T-helper 2 cell (primary cell): ENCODE measurements around the gene MAP3K4.
"Not testable (repeated sequence)": the region's sequence is repeated elsewhere in the genome, so short reads cannot be mapped to it uniquely, and the experiment has no call there.

Experiments
- DNase-seq, 5 experiments: peaks; one replicate each; pipeline versions ENCODE4 v3.0.0 to v3.0.0-alpha.2; 2012 to 2022

The MAP3K4 gene

DNA sequence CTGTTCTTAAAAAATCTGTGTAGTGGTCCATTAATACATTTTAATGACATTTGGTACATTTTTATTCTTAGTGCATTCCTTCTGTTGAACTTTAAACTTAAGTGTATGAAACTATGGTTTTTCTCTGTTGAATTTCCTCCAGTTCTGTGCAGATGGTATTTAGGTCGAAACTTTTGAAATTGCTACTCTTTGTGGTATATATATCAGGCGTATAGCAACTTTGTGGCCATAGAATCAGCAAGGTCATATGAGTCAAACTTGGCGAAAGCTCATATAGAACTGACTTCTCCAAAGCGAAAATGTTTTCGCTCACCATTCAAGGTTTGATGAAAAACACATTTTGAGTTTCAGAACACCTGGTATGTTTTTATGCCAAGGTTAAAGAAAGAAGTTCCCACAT lies 93.7 kb downstream of the MAP3K4 start:
- peak in 1 of 5 experiments; percentile 80 for DNase-seq

- no peak for DNase-seq
Observed at GRCh38 chr6:161088676-161089328, 97.2 kb downstream of the MAP3K4 start.

DNA sequence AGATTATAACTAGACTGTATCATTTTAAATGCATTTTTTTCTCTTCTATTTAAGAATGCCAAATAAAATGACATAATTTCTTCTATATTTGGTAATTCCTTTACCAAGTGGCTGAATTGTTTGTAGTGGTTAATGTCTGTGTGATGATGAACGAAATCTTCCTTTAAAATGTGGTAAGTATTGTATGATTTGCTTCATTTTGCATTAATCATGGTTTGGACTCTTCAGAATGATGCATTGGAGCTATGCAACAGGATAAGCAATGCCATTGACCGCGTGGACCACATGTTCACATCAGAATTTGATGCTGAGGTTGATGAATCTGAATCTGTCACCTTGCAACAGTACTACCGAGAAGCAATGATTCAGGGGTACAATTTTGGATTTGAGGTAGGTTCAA lies 99.6 kb downstream of the MAP3K4 start:
- DNase-seq: no peak

DNA sequence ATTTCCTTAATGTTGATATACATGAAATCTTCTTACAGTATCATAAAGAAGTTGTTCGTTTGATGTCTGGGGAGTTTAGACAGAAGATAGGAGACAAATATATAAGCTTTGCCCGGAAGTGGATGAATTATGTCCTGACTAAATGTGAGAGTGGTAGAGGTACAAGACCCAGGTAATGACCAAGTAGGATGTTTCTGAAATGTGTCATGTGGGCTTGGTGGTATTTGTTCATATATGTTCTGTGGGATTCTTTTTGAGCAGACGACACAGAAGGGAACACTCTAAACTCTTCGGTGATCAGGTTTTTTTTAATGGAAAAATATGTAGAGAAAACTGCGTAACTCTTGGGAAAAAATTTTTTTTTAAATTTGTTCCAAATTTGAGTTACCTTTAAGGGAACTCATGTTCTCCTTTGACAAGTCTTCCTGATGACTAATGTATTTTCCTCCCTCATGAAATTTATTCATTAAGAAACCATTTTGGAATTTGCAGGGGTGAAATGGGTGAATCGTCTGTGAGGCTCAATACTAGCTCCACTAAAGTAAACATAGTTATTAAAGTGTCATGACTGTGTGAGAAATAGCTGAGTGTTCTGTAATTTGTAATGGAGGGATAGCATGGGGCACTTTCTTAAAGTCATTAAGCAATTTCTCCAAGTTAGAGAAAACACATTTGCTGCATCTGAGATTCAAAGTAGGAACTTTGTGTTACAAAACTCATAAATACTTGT lies 100.6 kb downstream of the MAP3K4 start:
- no peak for DNase-seq

DNA sequence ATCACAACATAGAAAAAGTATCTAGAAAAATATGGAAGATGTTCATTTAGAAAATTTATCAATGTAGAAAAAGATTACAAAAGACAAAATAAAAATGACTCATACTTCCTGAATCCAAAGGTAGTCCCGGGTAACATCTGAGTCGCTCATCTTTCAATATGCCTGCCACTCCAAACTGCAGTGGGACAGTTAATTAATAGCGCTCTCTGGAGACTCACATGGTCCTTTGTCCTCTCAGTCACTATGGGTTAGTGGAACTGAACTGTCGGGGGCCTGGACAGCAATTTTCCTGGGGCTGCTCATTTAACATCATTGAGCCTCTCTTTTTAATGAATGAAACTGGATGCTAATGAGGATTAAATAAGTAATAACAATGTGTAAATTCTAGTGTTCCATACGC lies 103.4 kb downstream of the MAP3K4 start:
- no peak for DNase-seq

DNA sequence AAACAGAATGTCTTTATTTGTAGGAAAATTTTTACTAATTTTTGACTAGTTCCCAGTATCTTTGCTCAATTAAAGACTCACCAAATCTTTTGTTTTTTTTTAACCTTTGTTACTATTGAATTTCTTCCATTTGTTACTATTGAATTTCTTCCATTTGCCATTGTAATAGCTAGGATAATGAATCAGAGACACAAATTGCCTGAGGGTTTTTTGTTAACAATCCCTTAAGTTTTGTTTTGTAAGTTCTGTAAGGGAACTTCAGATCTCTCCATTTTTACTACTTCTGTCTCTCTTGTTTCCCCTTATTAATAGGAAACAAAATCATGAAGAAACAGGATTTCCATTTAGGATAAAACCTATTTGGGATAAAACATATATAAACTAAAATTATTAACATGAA lies 104.3 kb downstream of the MAP3K4 start:
- DNase-seq: no peak

DNA sequence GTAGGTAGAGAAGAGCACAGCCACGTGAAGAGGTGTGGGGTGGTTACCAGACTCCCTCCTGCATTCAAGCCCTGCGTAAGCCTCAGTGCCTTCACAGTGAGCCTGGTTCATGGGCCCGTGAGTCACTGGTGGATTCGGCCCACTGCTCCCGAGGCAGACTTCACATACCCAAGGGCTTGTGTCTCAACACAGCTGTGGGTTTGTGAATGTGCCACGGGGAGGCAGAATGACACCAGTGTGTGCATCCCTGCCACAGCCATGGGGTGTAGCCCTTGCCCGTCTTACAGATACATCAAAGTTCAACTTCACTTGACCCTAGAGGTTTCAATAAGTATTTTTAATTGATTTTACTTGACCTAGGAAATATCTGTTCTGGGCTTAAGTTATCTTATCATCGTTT lies 108.5 kb downstream of the MAP3K4 start:
- no peak for DNase-seq

DNA sequence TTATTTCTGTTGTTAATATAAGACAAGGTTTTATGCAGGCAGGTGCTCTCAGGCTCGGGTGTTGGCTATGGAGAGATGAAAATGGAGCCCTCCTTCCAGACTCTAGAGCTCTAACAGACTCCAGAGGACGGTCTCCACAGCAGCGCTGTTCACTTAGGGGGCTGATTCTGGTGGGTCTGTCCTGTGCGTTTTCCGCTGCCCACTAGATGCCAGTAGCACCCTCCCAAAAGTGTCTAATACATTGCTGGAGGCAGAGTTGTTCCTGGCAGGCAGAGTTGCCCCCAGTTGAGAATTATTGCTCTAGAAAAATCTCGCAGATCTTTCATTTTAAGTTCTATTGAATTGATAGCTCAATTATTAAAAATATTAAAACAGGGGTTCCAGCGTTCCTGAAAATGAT lies 109.9 kb downstream of the MAP3K4 start:
- no peak for DNase-seq

DNA sequence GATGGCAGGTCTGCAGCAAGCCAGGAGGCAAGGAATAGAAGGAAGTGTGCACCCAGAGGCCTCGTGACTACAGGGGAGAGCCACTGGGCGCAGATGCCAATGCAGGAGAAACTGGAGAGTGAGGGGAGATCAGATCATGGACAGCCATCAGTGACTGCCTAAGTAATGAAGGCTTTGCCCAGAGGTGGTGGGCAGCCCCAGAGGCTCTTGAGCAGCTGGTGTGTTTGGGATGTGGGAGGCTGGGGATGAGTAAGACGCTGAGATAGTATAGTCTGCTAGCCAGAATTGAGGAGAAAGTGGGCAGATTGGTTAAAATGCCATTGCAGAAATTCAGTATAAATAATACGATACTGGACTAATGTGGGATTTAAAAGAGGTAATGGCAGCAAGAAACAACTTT lies 111.9 kb downstream of the MAP3K4 start:
- no peak for DNase-seq

GRCh38 chr6:161104966-161105365 lies 113.4 kb downstream of the MAP3K4 start:
- DNase-seq: no peak

GRCh38 chr6:161105408-161105807 lies 113.8 kb downstream of the MAP3K4 start:
- no peak for DNase-seq

DNA sequence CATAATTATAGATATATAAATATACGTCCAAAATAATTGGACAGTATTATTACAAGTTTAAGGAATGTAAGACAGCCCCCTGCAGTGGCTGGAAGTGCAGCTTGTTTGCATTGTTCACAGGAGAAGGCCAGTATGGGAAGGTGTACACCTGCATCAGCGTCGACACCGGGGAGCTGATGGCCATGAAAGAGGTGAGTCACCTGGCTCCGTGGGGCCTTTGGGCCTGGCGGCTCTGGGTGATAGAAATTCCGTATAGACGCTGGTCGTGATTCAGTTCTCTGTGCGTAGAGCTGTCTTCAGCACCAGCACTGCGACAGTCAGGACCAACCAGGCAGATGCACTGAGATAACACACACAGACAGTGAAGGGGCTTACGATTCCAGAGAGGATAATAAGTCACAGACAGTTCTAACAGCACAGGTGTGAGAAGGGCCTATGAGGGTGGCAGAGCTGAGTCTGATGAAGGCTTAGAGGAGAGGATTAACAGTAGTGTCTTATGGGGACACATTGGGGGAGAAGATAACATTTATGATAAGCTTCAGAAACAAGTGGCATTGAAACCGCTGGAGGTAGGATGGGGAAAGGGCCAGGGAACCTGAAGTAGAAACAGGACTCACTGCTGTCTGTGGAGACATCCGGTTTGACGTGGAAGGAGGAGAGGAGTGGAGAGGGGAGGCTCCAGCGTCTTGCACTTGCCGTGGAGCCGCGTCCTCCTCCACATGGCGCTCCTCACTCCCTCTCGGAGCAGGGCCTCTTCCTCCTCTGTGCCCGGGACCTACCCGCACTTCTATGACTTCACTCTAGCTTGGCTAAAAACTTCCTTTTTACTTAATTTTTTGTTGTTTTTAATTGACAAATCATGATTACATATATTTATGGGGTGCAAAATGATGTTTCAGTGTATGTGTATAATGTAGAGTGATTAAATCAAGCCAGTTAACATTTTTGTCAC lies 116.5 kb downstream of the MAP3K4 start:
- no peak for DNase-seq

DNA sequence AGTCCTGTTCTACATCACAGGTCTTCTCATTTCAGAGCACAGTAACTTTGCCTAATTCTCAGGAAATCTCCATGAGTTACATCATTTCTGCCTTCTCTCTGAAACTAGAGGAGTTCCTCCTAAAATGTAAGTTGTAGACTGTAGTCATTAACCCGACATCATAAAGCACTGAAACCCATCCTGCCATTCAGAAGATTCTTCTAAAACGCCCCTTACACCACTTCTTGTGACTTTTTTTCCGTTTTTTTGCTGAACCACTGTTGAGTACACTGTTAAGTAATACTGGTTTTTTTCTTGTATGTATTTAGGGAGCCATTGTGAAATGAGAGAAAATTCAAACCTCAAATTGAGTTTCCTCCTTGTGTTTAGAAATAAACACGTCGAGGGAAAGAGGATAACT lies 117.3 kb downstream of the MAP3K4 start:
- no peak for DNase-seq

DNA sequence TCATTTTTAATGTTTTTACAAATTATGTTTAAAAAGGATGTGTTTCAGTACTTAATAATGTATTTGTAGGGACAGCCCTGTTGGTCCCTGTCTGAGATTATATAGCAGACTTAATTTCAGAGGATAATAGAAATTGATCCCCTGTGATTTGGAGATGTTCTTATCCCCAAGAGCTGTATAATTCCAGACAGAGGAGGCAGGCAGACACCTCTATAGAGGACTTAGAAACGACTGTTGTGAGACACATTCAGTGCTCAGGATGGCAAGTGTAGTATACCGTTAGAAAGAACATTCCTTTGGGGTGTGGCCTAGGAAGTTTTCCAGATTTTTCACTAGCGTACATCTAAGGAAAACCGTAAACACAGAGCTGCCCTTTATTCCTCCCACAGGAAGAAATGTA lies 117.8 kb downstream of the MAP3K4 start:
- DNase-seq: no peak

DNA sequence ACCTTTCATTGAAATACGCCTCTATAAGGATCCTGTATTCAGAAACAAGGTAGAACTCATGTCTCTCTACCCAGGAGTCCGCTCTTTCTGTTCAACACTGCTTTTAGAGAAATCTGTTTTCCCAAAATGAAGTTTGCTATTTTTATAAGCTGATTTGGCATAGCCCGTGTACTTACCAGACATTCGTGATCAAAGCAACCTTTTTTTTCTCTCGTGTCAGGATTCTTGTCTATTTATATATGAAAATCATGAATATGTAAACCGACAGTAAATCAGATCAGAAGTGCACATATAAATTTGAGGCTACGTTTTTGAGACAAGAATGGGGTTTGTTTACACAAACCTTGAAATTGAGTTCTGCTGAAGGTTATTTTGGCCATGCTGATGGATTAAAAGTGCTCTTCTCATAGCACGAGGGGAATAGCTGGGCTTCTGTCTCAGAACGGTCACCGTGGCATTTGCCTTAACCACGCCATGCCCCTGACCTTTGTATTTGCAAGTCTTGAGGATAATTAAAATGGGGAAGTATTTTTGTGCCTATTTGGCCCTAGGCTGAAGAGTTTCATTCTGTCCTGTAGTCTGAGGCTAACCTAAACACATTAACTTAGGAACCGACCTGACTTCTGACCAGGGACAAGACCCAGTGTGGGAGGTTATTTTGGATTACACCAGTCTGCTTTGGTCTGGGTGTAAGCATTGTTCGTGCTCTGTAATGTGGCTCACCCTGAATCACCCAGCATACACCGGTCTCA lies 118.6 kb downstream of the MAP3K4 start:
- DNase-seq: no peak

DNA sequence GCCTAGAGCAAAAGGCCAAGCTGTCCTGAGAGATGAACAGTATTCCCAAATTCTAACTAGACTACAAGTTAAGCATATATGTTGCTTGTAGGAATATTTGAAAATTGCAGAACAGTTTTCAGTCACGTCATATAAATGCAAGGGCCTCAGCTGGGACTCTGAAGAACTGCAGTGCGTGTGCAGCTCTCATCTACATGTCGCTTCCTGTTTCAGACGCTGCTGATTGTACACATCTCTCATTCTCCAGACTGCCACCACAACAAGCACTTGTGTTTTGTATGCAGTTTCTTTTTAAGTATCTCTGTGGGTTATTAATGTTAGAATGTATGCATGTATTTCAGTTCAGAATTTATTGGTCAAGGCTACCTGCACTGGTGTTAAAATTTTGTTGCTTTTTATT lies 119.7 kb downstream of the MAP3K4 start:
- peak in 1 of 5 experiments; percentile 91 for DNase-seq

- no peak for DNase-seq
Observed at GRCh38 chr6:161115468-161115867, 123.9 kb downstream of the MAP3K4 start.

DNA sequence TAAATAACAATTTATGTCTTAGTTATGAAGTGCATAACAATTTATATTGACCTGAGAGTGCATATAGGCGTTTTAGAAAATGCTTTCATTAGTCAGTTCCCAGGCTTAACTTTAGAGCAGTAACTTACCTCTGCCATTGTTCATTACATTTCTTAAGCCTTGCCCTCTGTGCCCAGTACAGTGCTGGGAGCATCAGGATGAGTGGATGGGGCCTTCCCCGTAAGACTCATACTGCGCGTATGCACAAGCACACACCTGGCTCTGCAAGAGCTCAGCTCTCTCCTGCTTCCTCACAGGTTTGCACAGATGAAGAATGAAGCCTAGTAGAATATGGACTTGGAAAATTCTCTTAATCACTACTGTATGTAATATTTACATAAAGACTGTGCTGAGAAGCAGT lies 125.0 kb downstream of the MAP3K4 start:
- no peak for DNase-seq

GRCh38 chr6:161117308-161117707 lies 125.7 kb downstream of the MAP3K4 start:
- no peak for DNase-seq

DNA sequence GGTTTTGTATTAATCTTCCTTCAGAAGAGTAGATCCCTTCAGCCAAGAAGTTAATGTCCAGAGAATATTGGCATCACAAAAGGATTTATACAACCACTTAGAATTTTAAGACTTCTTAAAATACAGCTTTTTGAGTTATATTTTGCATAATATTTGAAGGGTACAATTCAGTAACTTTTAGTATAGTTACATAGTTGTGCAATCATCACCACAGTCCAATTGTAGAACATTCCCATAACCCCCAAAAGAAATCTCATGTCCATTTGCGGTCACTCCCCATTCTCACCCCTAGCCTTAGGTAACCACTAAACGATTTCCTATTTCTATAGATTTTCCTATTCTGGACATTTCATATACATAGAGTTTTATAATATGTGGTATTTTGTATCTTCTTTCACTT lies 126.4 kb downstream of the MAP3K4 start:
- DNase-seq: no peak

- not testable (repeated sequence) for DNase-seq
Observed at GRCh38 chr6:161123319-161123718, 131.8 kb downstream of the MAP3K4 start.

DNA sequence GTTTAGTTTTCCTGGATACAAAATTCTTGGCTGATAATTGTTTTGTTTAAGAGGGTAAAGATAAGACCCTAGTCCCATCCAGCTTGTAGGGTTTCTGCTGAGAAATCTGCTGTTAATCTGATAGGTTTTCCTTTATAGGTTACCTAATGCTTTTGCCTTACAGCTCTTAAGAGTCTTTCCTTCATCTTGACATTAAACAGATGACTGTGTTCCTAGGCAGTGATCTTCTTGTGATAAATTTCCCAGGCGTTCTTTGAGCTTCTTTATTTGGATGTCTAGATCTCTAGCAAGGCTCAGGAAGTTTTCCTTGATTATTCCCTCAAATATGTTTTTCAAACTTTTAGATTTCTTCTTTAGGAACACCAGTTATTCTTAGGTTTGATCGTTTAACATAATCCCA lies 134.0 kb downstream of the MAP3K4 start:
- no peak for DNase-seq
